Brain microvascular endothelial cell (primary cell): ENCODE results near the gene NFRKB.

Experiments used
- DNase-seq: peaks from one replicate; pipeline ENCODE4 v3.0.0-alpha.2; 2020
- H3K27ac ChIP-seq: fragments of 250-450 bp; sonication (Bioruptor Pico); 2 replicates; pipeline ENCODE4 v1.5.1; 2020; ENCODE audit warnings: mild to moderate bottlenecking, moderate library complexity
- H3K27me3 ChIP-seq: fragments of 250-450 bp; sonication (Bioruptor Pico); replicated peaks from 2 replicates; pipeline ENCODE4 v1.5.1; 2020; ENCODE audit warnings: mild to moderate bottlenecking
- H3K36me3 ChIP-seq: fragments of 250-450 bp; sonication (Bioruptor Pico); replicated peaks from 2 replicates; pipeline ENCODE4 v1.5.1; 2020; ENCODE audit warnings: mild to moderate bottlenecking
- H3K4me3 ChIP-seq: 2 replicates; pipeline ENCODE4 v1.5.1; 2011; ENCODE audit warnings: low read depth, mild to moderate bottlenecking, control low read depth, low read length, moderate library complexity
- in situ Hi-C: cut with HindIII; loops from 2 replicates; pipeline ENCODE4 v1.10.0; 2017; ENCODE audit warnings: low sequenced_read_pairs, low pct_ligation_motif_present
- TF ChIP-seq, protein P1 (sequence below): IDR thresholded peaks from 2 replicates; pipeline ENCODE4 v1.5.1; 2011; ENCODE audit warnings: low read depth, mild to moderate bottlenecking, moderate library complexity, low read length, control low read depth, inconsistent platforms; ENCODE audit errors: missing control alignments

The NFRKB gene

GRCh38 chr11:129918361-129918760 is 23.0 kb upstream of the NFRKB start:
- Histone ChIP-seq H3K27ac (no peak overlapping the region), H3K27me3 (no peaks in the 10 kb centered on the region), H3K36me3 (peaks cover 12% of the 10 kb centered on the region), H3K4me3 (no peak overlapping the region)
- in situ Hi-C loops = no loop called here
- no peak for DNase-seq
- TF ChIP-seq, protein P1, sequence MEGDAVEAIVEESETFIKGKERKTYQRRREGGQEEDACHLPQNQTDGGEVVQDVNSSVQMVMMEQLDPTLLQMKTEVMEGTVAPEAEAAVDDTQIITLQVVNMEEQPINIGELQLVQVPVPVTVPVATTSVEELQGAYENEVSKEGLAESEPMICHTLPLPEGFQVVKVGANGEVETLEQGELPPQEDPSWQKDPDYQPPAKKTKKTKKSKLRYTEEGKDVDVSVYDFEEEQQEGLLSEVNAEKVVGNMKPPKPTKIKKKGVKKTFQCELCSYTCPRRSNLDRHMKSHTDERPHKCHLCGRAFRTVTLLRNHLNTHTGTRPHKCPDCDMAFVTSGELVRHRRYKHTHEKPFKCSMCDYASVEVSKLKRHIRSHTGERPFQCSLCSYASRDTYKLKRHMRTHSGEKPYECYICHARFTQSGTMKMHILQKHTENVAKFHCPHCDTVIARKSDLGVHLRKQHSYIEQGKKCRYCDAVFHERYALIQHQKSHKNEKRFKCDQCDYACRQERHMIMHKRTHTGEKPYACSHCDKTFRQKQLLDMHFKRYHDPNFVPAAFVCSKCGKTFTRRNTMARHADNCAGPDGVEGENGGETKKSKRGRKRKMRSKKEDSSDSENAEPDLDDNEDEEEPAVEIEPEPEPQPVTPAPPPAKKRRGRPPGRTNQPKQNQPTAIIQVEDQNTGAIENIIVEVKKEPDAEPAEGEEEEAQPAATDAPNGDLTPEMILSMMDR = no peak

DNA sequence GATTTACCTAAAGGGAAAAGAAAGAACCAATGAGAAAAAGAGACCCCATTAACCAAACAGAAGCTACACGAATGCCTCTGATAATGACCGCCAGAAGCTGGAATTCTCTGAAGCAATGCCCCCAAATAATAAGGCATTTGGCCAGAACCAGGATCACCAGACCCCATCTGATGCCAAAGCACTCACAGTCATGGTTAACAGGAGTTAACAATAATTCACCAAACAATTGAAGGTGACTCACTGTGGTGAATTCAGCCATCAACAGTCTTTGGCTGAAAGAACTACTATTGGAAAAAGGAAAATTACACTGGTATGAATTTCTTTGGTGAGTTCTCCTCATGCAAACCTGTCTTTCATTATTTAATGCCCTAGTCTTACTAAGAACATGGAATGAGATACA is 21.9 kb upstream of the NFRKB start:
- no peak overlapping the region for H3K27ac ChIP-seq
- no peaks in the 10 kb centered on the region for H3K27me3 ChIP-seq
- no peak for DNase-seq
- H3K36me3 ChIP-seq = peaks cover 10% of the 10 kb centered on the region
- in situ Hi-C loops = no loop called here
- no peak overlapping the region for H3K4me3 ChIP-seq
- TF ChIP-seq, protein P1 = no peak

GRCh38 chr11:129911298-129911697 is 15.9 kb upstream of the NFRKB start:
- Histone ChIP-seq H3K4me3 (no peak overlapping the region), H3K27ac (peak overlapping the region; percentile 22), H3K36me3 (peaks cover 25% of the 10 kb centered on the region), H3K27me3 (no peaks in the 10 kb centered on the region)
- TF ChIP-seq, protein P1 = no peak
- DNase-seq = peak; percentile 11
- in situ Hi-C loops = no loop called here

GRCh38 chr11:129910360-129910759 is 15.0 kb upstream of the NFRKB start:
- H3K27me3 ChIP-seq = no peaks in the 10 kb centered on the region
- TF ChIP-seq, protein P1 = no peak
- H3K36me3 ChIP-seq = peaks cover 26% of the 10 kb centered on the region
- no peak overlapping the region for H3K4me3 ChIP-seq
- DNase-seq = no peak
- no peak overlapping the region for H3K27ac ChIP-seq
- in situ Hi-C loops = no loop called here

- no peak for DNase-seq
- no peaks in the 10 kb centered on the region for H3K27me3 ChIP-seq
- no peak overlapping the region for H3K27ac ChIP-seq
- in situ Hi-C loops = no loop called here
- no peak overlapping the region for H3K4me3 ChIP-seq
- TF ChIP-seq, protein P1 = no peak
- H3K36me3 ChIP-seq = peaks cover 23% of the 10 kb centered on the region
Measured at GRCh38 chr11:129905402-129905801, 10.0 kb upstream of the NFRKB start.

DNA sequence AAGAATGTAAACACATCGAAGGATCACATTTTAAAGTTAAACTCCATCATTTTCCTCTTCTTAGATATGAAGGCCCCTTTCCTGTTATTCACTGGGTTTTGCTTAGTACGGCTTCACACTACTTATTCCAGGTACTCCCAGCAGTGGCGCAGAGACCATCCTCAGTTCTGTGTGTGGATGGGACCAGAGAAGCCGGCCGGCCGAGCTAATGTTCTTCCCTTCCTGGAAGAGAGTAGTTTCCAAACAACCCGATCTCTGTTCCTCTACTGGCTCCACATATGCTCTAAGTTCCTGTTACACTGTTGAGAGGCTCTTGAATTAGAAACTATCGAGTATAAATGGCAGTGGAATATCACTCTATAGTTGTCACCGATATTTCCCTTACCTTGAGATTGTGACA is 684 bp upstream of the NFRKB start:
- Histone ChIP-seq H3K27me3 (no peaks in the 10 kb centered on the region), H3K4me3 (peak overlapping the region; percentile 76), H3K36me3 (peaks cover 14% of the 10 kb centered on the region), H3K27ac (no peak overlapping the region)
- DNase-seq = no peak
- TF ChIP-seq, protein P1 = no peak
- in situ Hi-C loops = no loop called here
